Right cardiac atrium (tissue), 5 donors: ENCODE measurements around the gene SLC66A1. TPM values are rescaled to one million over a fixed set of nuclear protein-coding genes. Genes with fewer than 3 reads are reported as not detected.

ENCODE experiments used
- ATAC-seq, 2 donors: fragments of 200-7000 bp; cut with Tn5 transposase; one replicate each; pipeline versions ENCODE4 v1.8.0 to v1.9.1; 2020; ENCODE audit warnings: moderate library complexity in 2 of 2, mild to moderate bottlenecking in 1 of 2
- DNase-seq, 3 donors: peaks; one replicate each; pipeline ENCODE4 v3.0.0-alpha.2; 2020
- H3K27ac ChIP-seq: one replicate; pipeline ENCODE4 v1.5.1; 2013; ENCODE audit warnings: mild to moderate bottlenecking, low read length, control low read depth, moderate library complexity
- H3K27me3 ChIP-seq: one replicate; pipeline ENCODE4 v1.6.1; 2013; ENCODE audit not compliant: control insufficient read depth, insufficient read depth
- H3K4me1 ChIP-seq: one replicate; pipeline ENCODE4 v1.6.1; 2013; ENCODE audit warnings: low read length; ENCODE audit not compliant: control insufficient read depth, insufficient read depth
- H3K4me3 ChIP-seq: one replicate; pipeline ENCODE4 v1.5.1; 2013; ENCODE audit warnings: low read length, control low read depth
- H3K9me3 ChIP-seq: one replicate; pipeline ENCODE4 v1.6.1; 2013; ENCODE audit warnings: low read length; ENCODE audit not compliant: control insufficient read depth
- WGBS: extraction: QIAGEN DNeasy Blood & Tissue Kit; methylation state at CpG from one replicate; pipeline ENCODE4 v1.1.7; 2013; 5-methylcytosine and 5-hydroxymethylcytosine counted together
- intact Hi-C, 4 donors: fragments of 100-400 bp; cut with DNase I; formaldehyde crosslinking; loops; one replicate each; pipeline versions ENCODE4 v1.11.0 to v1.14.0; 2022 to 2023
- polyA plus RNA-seq: library from polyadenylated mRNA; stranded (reverse); fragments of 200-250 nt; gene quantifications from one replicate; pipeline ENCODE4 v1.2.3, GENCODE V29; 2013
- total RNA-seq, 4 donors: library from RNA; stranded (reverse); fragmentation: NEBNext Ultra II Directional; extraction: Animal tissue kit (Norgen Biotek cat#: 25700); gene quantifications; one replicate each; pipeline ENCODE4 v1.2.1, GENCODE V29; 2021
- donor health status: healthy with polysubstance abuse.
- donor health status: DM: no; HTN: yes; CAD: no.
- donor health status: DM: no; HTN: no; CAD: no.
- donor health status: DM: no; HTN: yes; CAD: no; lungs with severe emphysema.
- donor health status: DM: yes; HTN: yes; CAD: no.

Gene SLC66A1
- total and polyA plus RNA-seq, 5 donors: 6.6 to 9.2 (median 7.2) TPM

- H3K4me3 ChIP-seq: no peak overlapping the region
- H3K4me1 ChIP-seq: no peaks in the 10 kb centered on the region
- H3K9me3 ChIP-seq: no peaks in the 10 kb centered on the region
- no peaks in the 10 kb centered on the region for H3K27me3 ChIP-seq
- ATAC-seq (no peak), DNase-seq (peak in 1 of 3 donors; percentile 24)
- WGBS: 93% methylated on average over 8 of the region's 8 CpGs
- intact Hi-C loops: loop anchor here in 3 of 4 donors (2.0 to 10.0 kb wide), 2 partner anchors 305 to 309 kb away; no protein-coding TSS in a partner anchor
- H3K27ac ChIP-seq: no peak overlapping the region
These were observed 33.3 kb downstream of the SLC66A1 start for GRCh38 chr1:19345391-19345790.

GRCh38 chr1:19346026-19346425 is 33.9 kb downstream of the SLC66A1 start:
- Histone ChIP-seq H3K9me3 (no peaks in the 10 kb centered on the region), H3K27ac (no peak overlapping the region), H3K4me3 (no peak overlapping the region), H3K27me3 (no peaks in the 10 kb centered on the region), H3K4me1 (no peaks in the 10 kb centered on the region)
- intact Hi-C loops: loop anchor here in 2 of 4 donors (10.0 kb wide), 1 partner anchor 309 kb away; no protein-coding TSS in a partner anchor
- WGBS: 68% methylated on average over 6 of the region's 6 CpGs
- ATAC-seq: no peak
- DNase-seq: no peak

GRCh38 chr1:19347533-19348172 is 35.5 kb downstream of the SLC66A1 start:
- ATAC-seq (no peak), DNase-seq (peak in 1 of 3 donors; percentile 40)
- Histone ChIP-seq H3K27ac (no peak overlapping the region), H3K4me1 (no peaks in the 10 kb centered on the region), H3K4me3 (no peak overlapping the region), H3K27me3 (no peaks in the 10 kb centered on the region), H3K9me3 (no peaks in the 10 kb centered on the region)
- 73% methylated on average over 14 of the region's 14 CpGs for WGBS
- intact Hi-C loops: loop anchor here in 2 of 4 donors (10.0 kb wide), 1 partner anchor 307 kb away; no protein-coding TSS in a partner anchor

- ATAC-seq (no peak), DNase-seq (peak in 1 of 3 donors; percentile 29)
- no peaks in the 10 kb centered on the region for H3K4me1 ChIP-seq
- H3K9me3 ChIP-seq: no peaks in the 10 kb centered on the region
- 71% methylated on average over 15 of the region's 15 CpGs for WGBS
- no peaks in the 10 kb centered on the region for H3K27me3 ChIP-seq
- intact Hi-C loops: loop anchor here in 2 of 4 donors (10.0 kb wide), 1 partner anchor 306 kb away; no protein-coding TSS in a partner anchor
- H3K4me3 ChIP-seq: no peak overlapping the region
- no peak overlapping the region for H3K27ac ChIP-seq
These were observed 36.5 kb downstream of the SLC66A1 start for GRCh38 chr1:19348441-19349198.

GRCh38 chr1:19349999-19350398 is 37.9 kb downstream of the SLC66A1 start:
- WGBS: 92% methylated on average over 17 of the region's 17 CpGs
- H3K27ac ChIP-seq: no peak overlapping the region
- no peaks in the 10 kb centered on the region for H3K9me3 ChIP-seq
- DNase-seq: peak in 1 of 3 donors; percentile 39
- no peaks in the 10 kb centered on the region for H3K27me3 ChIP-seq
- no peak for ATAC-seq
- intact Hi-C loops: loop anchor here in 2 of 4 donors (10.0 kb wide), 1 partner anchor 305 kb away; no protein-coding TSS in a partner anchor
- no peaks in the 10 kb centered on the region for H3K4me1 ChIP-seq
- no peak overlapping the region for H3K4me3 ChIP-seq

GRCh38 chr1:19350566-19350965 is 38.4 kb downstream of the SLC66A1 start:
- Histone ChIP-seq H3K4me1 (no peaks in the 10 kb centered on the region), H3K4me3 (no peak overlapping the region), H3K9me3 (no peaks in the 10 kb centered on the region), H3K27ac (no peak overlapping the region), H3K27me3 (no peaks in the 10 kb centered on the region)
- intact Hi-C loops: no loop called here
- DNase-seq (peak in 1 of 3 donors; percentile 13), ATAC-seq (no peak)
- WGBS: 98% methylated on average over 5 of the region's 5 CpGs

- Histone ChIP-seq H3K4me1 (no peaks in the 10 kb centered on the region), H3K4me3 (no peak overlapping the region), H3K27ac (no peak overlapping the region), H3K27me3 (no peaks in the 10 kb centered on the region), H3K9me3 (no peaks in the 10 kb centered on the region)
- DNase-seq (peak in 2 of 3 donors; percentile 55 to 70), ATAC-seq (peak in 1 of 2 donors; percentile 61)
- WGBS: 83% methylated on average over 10 of the region's 10 CpGs
- intact Hi-C loops: no loop called here
These were observed 39.7 kb downstream of the SLC66A1 start for GRCh38 chr1:19351873-19352272.

- intact Hi-C loops: no loop called here
- Histone ChIP-seq H3K4me1 (no peaks in the 10 kb centered on the region), H3K9me3 (no peaks in the 10 kb centered on the region), H3K27me3 (no peaks in the 10 kb centered on the region), H3K4me3 (no peak overlapping the region), H3K27ac (no peak overlapping the region)
- WGBS: 91% methylated on average over 14 of the region's 14 CpGs
- DNase-seq (peak in 1 of 3 donors; percentile 40), ATAC-seq (peak in 1 of 2 donors; percentile 30)
These were observed 40.7 kb downstream of the SLC66A1 start for GRCh38 chr1:19352839-19353238.

- Histone ChIP-seq H3K27me3 (no peaks in the 10 kb centered on the region), H3K9me3 (no peaks in the 10 kb centered on the region), H3K4me1 (no peaks in the 10 kb centered on the region), H3K4me3 (no peak overlapping the region), H3K27ac (no peak overlapping the region)
- no peak for ATAC-seq
- intact Hi-C loops: no loop called here
- WGBS: 72% methylated on average over 8 of the region's 8 CpGs
- peak in 1 of 3 donors; percentile 23 for DNase-seq
These were observed 41.5 kb downstream of the SLC66A1 start for GRCh38 chr1:19353596-19353995.

GRCh38 chr1:19354531-19354981 is 42.4 kb downstream of the SLC66A1 start:
- H3K4me1 ChIP-seq: no peaks in the 10 kb centered on the region
- no peaks in the 10 kb centered on the region for H3K27me3 ChIP-seq
- no peaks in the 10 kb centered on the region for H3K9me3 ChIP-seq
- H3K4me3 ChIP-seq: no peak overlapping the region
- intact Hi-C loops: no loop called here
- H3K27ac ChIP-seq: no peak overlapping the region
- DNase-seq: peak in 2 of 3 donors; percentile 1 to 12
- no peak for ATAC-seq
- 65% methylated on average over 6 of the region's 6 CpGs for WGBS

GRCh38 chr1:19356266-19356665 is 44.1 kb downstream of the SLC66A1 start:
- DNase-seq: peak in 1 of 3 donors; percentile 37
- no peaks in the 10 kb centered on the region for H3K9me3 ChIP-seq
- no peak overlapping the region for H3K27ac ChIP-seq
- intact Hi-C loops: no loop called here
- H3K4me3 ChIP-seq: no peak overlapping the region
- ATAC-seq: no peak
- no peaks in the 10 kb centered on the region for H3K4me1 ChIP-seq
- 81% methylated on average over 5 of the region's 5 CpGs for WGBS
- no peaks in the 10 kb centered on the region for H3K27me3 ChIP-seq
